Transverse colon (tissue), 4 donors: ENCODE data around the gene KICS2. TPM values are rescaled to one million over a fixed set of nuclear protein-coding genes. Genes with fewer than 3 reads are reported as not detected.

Experiments used
- DNase-seq: peaks from one replicate; pipeline ENCODE4 v3.0.0-alpha.2; 2019
- H3K27ac ChIP-seq, 4 donors: fragments of 200-600 bp; sonication (generic); 2 replicates each; pipeline ENCODE4 v1.5.1; 2016 to 2018; ENCODE audit warnings: inconsistent platforms in 4 of 4
- H3K27me3 ChIP-seq: fragments of 200-600 bp; sonication (generic); 2 replicates; pipeline ENCODE4 v1.5.1; 2017; ENCODE audit warnings: inconsistent platforms
- H3K36me3 ChIP-seq, 4 donors: fragments of 200-600 bp; sonication (generic); 2 replicates each; pipeline ENCODE4 v1.5.1; 2017 to 2019; ENCODE audit warnings: inconsistent platforms in 4 of 4
- H3K4me1 ChIP-seq, 4 donors: fragments of 200-600 bp; sonication (generic); 2 replicates each; pipeline ENCODE4 v1.5.1; 2017 to 2020; ENCODE audit warnings: inconsistent platforms in 4 of 4
- H3K4me3 ChIP-seq, 4 donors: fragments of 200-600 bp; sonication (generic); 1 replicate in 1 of 4; 2 replicates in 3 of 4; pipeline versions ENCODE4 v1.5.1 to v1.6.1; 2017 to 2019; ENCODE audit warnings: inconsistent platforms in 4 of 4
- H3K9me3 ChIP-seq, 2 donors: fragments of 200-600 bp; sonication (generic); 2 replicates each; pipeline ENCODE4 v1.5.1; 2017 to 2019; ENCODE audit warnings: inconsistent platforms in 2 of 2
- CTCF ChIP-seq, 5 experiments: fragments of 200-600 bp in 3 of 5; fragments of 450-650 bp in 2 of 5; sonication (generic) in 3 of 5; IDR thresholded peaks; 1 replicate in 2 of 5; 2 replicates in 3 of 5; pipeline ENCODE4 v1.5.1; 2016 to 2017; ENCODE audit warnings: antibody characterized with exemption in 5 of 5, inconsistent platforms in 3 of 5, mild to moderate bottlenecking in 2 of 5, moderate library complexity in 1 of 5
- EP300 ChIP-seq: sonication (generic); formaldehyde crosslinking; IDR thresholded peaks from one replicate; pipeline ENCODE4 v1.6.1; 2017; ENCODE audit warnings: antibody characterized with exemption, low read depth
- POLR2A ChIP-seq: fragments of 450-650 bp; IDR thresholded peaks from one replicate; pipeline ENCODE4 v1.6.1; 2016; ENCODE audit warnings: antibody characterized with exemption, mild to moderate bottlenecking, moderate library complexity
- POLR2AphosphoS5 ChIP-seq, 3 donors: sonication (generic); formaldehyde crosslinking; IDR thresholded peaks; one replicate each; pipeline ENCODE4 v1.6.1; 2016; ENCODE audit warnings: antibody characterized with exemption in 3 of 3
- WGBS, 2 donors: methylation state at CpG; one replicate each; pipeline ENCODE4 v1.1.5; 2018; ENCODE audit warnings: low coverage in 1 of 2; 5-methylcytosine and 5-hydroxymethylcytosine counted together
- in situ Hi-C, 4 donors: fragments of 200-750 bp; cut with MboI; loops; one replicate each; pipeline versions ENCODE4 v1.15.0 to v1.15.1; 2017; ENCODE audit warnings: low sequenced_read_pairs in 3 of 4, low pct_ligation_motif_present in 1 of 4, low pct_unique_long_range_greater_than_20kb in 1 of 4
- intact Hi-C: fragments of 100-400 bp; cut with DNase I; formaldehyde crosslinking; loops from one replicate; pipeline ENCODE4 v1.15.1; 2023; ENCODE audit warnings: low total_unique reads
- total RNA-seq, 4 donors: library from RNA; depleted of rRNA; stranded (reverse); fragments of >200 nt; gene quantifications; one replicate each; pipeline ENCODE4 v1.1.0, GENCODE V29; 2016

KICS2 gene
- total RNA-seq, 4 donors from 2014 or later, result 2.8 to 10.2 (median 4.7) TPM

- Histone ChIP-seq H3K27me3 (no peaks in the 10 kb centered on the region), H3K36me3 (no peaks in the 10 kb centered on the region), H3K4me3 (no peak overlapping the region), H3K4me1 (no peaks in the 10 kb centered on the region), H3K27ac (no peak overlapping the region), H3K9me3 (no peaks in the 10 kb centered on the region)
- in situ Hi-C loops (loop anchor here in 1 of 4 donors (10.0 kb wide), 1 partner anchor 343 kb away; the partner anchor contains the start of gene SRGAP1), intact Hi-C loops (loop anchor here (10.0 kb wide), 1 partner anchor 67 kb away; no protein-coding TSS in a partner anchor)
- DNase-seq, result no peak
- TF ChIP-seq CTCF (IDR thresholded peaks at IDR 0.05), result no peak
- no peak for TF ChIP-seq EP300
- no peak for TF ChIP-seq POLR2AphosphoS5 (IDR thresholded peaks at IDR 0.05)
- no peak for TF ChIP-seq POLR2A
- WGBS, 2 donors, result 70 to 84% methylated on average over 2 of the region's 2 CpGs
Measured at GRCh38 chr12:64187794-64188193, 34.3 kb downstream of the KICS2 start.

GRCh38 chr12:64187370-64187769 is 34.7 kb downstream of the KICS2 start:
- no peaks in the 10 kb centered on the region for H3K27me3 ChIP-seq
- DNase-seq, result no peak
- no peak overlapping the region for H3K27ac ChIP-seq
- TF ChIP-seq CTCF (IDR thresholded peaks at IDR 0.05) (no peak), POLR2A (no peak), EP300 (no peak), POLR2AphosphoS5 (IDR thresholded peaks at IDR 0.05) (no peak)
- intact Hi-C loops (loop anchor here (10.0 kb wide), 1 partner anchor 67 kb away; no protein-coding TSS in a partner anchor), in situ Hi-C loops (loop anchor here in 1 of 4 donors (10.0 kb wide), 1 partner anchor 343 kb away; the partner anchor contains the start of gene SRGAP1)
- 78 to 85% methylated on average over 3 of the region's 3 CpGs for WGBS, 2 donors
- no peak overlapping the region for H3K4me3 ChIP-seq
- H3K36me3 ChIP-seq, result no peaks in the 10 kb centered on the region
- H3K9me3 ChIP-seq, result no peaks in the 10 kb centered on the region
- no peaks in the 10 kb centered on the region for H3K4me1 ChIP-seq

- H3K27me3 ChIP-seq, result no peaks in the 10 kb centered on the region
- H3K4me3 ChIP-seq, result no peak overlapping the region
- 75 to 78% methylated on average over 1 to 2 of the region's 2 CpGs for WGBS, 2 donors
- H3K9me3 ChIP-seq, result no peaks in the 10 kb centered on the region
- TF ChIP-seq POLR2AphosphoS5 (IDR thresholded peaks at IDR 0.05), result no peak
- no peak for TF ChIP-seq CTCF (IDR thresholded peaks at IDR 0.05)
- TF ChIP-seq POLR2A, result no peak
- no peak for TF ChIP-seq EP300
- H3K27ac ChIP-seq, result no peak overlapping the region
- no peaks in the 10 kb centered on the region for H3K36me3 ChIP-seq
- H3K4me1 ChIP-seq, result peaks cover 0 to 3% (median 0%) of the 10 kb centered on the region in 4 donors
- no peak for DNase-seq
- intact Hi-C loops (loop anchor here (10.0 kb wide), 1 partner anchor 68 kb away; no protein-coding TSS in a partner anchor), in situ Hi-C loops (loop anchor here in 1 of 4 donors (10.0 kb wide), 1 partner anchor 342 kb away; the partner anchor contains the start of gene SRGAP1)
Measured at GRCh38 chr12:64186789-64187188, 35.3 kb downstream of the KICS2 start.

GRCh38 chr12:64184216-64184615 is 37.9 kb downstream of the KICS2 start:
- H3K4me1 ChIP-seq, result peaks cover 0 to 8% (median 0%) of the 10 kb centered on the region in 4 donors
- in situ Hi-C loops, result loop anchor here in 1 of 4 donors (10.0 kb wide), 1 partner anchor 339 kb away; the partner anchor contains the start of gene SRGAP1
- no peaks in the 10 kb centered on the region for H3K36me3 ChIP-seq
- H3K9me3 ChIP-seq, result no peaks in the 10 kb centered on the region
- DNase-seq, result no peak
- intact Hi-C loops, result loop anchor here (10.0 kb wide), 1 partner anchor 71 kb away; no protein-coding TSS in a partner anchor
- H3K4me3 ChIP-seq, result no peak overlapping the region
- TF ChIP-seq POLR2A, result no peak
- TF ChIP-seq POLR2AphosphoS5 (IDR thresholded peaks at IDR 0.05), result no peak
- TF ChIP-seq EP300, result no peak
- no peak for TF ChIP-seq CTCF (IDR thresholded peaks at IDR 0.05)
- no peak overlapping the region for H3K27ac ChIP-seq
- 87 to 100% methylated on average over 1 of the region's 1 CpG for WGBS, 2 donors
- no peaks in the 10 kb centered on the region for H3K27me3 ChIP-seq
